Activated gamma-delta T cell (primary cell): ENCODE measurements around the gene TMEM222.

Experiments
- DNase-seq: peaks from one replicate; lab custom pipeline; 2025; lab: John Stamatoyannopoulos, UW

TMEM222 gene

DNA sequence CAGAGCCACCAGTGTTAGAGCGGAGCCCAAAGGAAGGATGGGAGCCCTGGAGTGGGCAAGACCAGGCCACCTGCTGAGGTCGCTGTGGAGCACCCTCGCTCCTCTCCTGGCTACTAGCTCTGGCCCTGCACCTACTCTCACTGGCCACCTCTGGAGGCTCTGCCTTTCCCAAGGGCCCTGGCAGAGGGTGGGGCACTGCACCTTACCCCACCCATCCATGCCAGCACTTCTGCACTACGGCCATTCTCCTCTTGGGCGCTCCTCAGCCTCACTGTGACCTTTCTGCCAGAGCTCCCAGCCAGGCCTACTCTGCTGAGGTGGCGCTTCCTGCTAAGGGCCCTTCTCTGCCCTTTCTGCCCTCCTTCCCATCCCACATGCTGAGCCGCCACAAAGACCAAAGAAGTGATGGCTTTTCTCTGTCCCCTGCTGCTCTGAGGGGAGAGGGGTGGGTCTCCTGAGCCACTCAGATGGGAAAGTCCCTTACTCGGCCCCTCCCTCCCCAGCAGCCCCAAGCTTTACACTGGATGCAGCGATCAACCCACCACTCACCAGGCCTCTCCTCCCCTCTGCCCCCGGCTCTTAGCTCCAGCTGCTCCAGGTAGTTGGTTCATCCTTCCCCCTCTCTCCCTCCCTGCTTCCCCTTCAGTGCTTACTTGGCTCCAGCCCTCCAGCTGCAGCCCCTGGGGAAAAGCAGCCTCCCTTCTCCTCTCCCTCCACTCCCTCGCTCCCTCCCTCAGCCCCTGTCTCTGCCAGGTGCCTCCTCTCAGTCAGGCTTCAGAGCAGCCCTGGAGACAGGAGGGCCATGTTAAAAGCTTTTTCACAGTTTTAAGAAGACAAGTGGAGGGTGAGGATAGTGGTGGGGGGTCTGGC lies 14.8 kb upstream of the TMEM222 start:
- no peak for DNase-seq

GRCh38 chr1:27307874-27308598 lies 13.9 kb upstream of the TMEM222 start:
- DNase-seq = no peak

DNA sequence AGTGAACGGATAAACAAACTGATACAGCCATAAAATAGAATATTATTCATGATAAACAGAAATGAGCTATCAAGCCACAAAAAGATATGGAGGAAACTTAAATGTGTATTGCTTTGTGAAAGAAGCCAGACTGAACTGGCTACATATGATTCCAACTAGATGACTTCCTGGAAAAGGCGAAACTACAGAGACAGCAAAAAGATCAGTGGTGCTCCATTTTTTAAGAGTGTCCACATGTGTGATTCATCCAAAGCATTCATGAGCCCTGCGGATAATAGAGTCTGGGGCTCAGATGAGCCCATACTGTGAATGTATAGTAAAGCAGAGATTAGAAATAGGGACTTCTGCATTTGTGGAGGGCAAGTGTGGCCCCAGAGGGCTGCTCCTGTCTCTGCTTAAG lies 7.8 kb upstream of the TMEM222 start:
- no peak for DNase-seq

DNA sequence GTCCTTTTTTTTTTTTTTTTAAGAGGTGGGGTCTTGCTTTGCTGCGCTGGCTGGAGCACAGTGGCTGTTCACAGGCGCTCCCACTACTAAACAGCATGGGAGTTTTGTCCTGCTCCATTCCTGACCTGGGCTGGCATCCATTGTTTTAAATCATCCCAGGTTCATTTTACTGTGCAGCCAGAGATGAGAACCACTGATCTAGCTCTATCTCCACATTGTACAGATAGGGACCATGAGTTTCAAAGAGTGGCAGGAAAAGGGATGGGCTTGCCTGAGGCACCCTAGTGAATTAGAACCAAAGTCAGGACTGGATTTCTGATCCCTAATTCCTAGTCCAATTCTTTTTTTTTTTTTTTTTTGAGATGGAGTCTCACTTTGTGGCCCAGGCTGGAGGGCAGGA lies 7.2 kb upstream of the TMEM222 start:
- no peak for DNase-seq

DNA sequence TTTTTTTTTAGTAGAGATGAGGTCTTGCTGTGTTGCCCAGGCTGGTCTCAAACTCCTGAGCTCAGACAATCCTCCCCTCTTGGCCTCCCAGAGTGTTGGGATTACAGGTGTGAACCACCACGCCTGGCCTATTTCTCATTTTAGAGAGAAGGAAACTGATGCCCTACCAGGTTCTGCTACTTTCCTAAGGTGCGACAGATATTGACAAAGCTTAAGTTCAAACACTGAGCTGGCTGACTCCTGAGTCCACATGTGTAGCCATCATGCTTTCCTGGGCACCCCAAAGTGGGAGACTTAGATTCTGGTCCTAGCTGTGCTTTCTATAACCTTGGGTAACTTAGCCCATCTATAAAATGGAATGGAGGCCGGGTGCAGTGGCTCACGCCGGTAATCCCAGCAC lies 5.1 kb upstream of the TMEM222 start:
- DNase-seq = no peak

DNA sequence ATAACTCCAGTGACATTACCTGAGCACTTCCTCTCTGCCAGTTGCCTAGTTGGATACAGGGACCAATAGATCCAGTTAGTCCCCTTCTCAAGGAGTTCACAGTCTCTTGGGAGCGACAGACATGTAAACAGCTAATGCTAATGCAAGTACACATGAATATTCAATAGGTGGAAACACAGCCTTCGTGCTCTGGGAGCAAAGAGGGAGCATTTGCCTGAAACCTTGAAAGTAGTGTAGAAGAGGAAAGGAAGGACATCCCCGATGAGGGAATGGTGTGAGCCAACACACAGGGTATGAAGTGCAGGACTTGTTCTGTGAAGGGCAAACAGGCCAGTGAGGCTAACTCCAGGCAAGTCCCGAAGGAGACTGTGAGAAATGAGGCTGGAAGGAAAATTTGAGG lies 3.8 kb upstream of the TMEM222 start:
- no peak for DNase-seq

DNA sequence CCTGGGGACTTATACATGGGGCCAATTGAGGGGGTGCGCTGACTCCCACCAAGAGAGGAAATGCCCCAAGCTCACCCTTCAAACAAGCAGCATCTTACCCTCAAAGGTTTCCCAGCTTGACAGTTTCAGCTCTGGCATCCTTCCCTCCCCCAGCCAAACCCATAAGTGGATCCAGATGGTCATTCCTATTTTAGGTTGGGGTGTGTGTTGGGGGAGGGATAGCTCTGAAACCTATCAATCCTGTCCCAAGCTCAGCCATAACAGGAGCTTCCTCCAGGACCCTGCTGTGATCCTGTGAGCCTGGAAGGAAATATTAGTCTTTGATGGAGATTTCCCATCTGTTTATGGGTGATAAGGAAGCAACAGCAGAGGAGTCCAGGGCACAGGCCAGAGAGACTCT lies 3.4 kb upstream of the TMEM222 start:
- DNase-seq = no peak

- no peak for DNase-seq
These were observed 742 bp downstream of the TMEM222 start for GRCh38 chr1:27322569-27323240.

DNA sequence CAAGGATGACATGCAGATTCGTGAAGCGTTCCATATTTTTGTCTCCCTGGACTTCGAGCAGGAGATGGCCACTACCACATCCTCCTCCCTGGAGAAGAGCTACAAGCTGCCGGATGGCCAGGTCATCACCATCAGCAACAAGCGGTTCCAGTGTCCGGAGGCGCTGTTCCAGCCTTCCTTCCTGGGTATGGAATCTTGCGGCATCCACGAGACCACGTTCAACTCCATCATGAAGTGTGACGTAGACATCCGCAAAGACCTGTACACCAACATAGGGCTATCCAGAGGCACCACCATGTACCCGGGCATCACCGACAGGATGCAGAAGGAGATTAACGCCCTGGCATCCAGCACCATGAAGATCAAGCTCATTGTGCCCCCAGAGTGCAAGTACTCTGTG lies 3.3 kb downstream of the TMEM222 start:
- DNase-seq = no peak

DNA sequence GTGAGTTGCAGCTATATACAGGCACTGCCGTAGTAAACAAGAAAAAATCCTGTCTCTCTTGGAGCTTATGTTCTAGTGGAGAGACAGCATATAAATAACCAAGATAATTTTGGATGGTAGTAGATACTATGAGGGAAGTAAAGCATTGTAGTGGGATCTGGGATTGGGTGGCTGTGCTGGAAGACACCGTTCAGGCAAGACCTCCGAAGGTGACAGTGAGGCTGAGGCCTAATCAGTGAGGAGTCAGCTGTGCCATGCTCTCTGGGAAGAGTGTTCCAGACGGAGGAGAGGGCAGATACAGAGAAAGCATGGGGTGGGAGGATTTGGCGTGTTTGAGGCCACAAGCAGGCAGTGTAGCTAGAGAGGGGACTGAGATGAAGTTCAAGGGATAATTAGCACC lies 6.0 kb downstream of the TMEM222 start:
- DNase-seq = no peak

GRCh38 chr1:27330786-27331185 lies 8.8 kb downstream of the TMEM222 start:
- no peak for DNase-seq

GRCh38 chr1:27331426-27331825 lies 9.5 kb downstream of the TMEM222 start:
- no peak for DNase-seq

- no peak for DNase-seq
These were observed 10.0 kb downstream of the TMEM222 start for GRCh38 chr1:27331922-27332321.

DNA sequence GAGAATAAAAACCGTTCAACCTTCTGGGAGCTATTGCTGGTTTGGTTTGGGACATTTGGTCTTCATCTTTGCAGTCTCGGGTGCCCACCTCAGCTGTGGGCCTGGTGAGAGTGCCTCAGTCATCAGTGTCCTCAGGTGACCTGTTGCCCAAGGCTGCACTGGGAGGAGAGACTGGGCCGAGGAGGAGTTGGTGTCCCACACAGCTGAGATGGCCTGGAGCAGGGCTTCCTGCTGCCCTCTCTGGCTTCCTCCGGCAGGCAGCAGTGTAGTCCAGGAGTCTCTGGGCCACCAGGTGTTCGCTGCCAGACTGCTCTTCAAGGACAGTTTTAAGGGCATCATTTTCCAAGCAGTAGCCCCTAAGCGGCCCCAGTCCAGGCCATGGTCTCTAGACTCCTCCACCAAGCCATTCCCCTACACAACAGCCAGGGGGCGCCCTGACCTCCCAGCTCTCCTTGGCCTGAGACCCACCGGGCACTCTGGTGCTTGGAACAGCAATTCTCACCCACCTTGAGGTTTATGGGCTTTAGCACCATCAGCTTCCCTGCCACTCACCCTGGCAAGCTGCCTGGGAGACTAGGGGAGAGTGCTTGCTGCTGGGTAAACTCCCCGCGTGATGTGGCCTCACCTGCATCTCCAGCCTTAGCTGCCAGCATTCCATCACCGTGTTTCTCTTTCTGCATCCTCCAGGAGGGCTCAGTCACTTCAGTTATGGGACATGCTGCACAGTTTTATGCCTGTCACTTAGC lies 10.7 kb downstream of the TMEM222 start:
- DNase-seq = no peak

DNA sequence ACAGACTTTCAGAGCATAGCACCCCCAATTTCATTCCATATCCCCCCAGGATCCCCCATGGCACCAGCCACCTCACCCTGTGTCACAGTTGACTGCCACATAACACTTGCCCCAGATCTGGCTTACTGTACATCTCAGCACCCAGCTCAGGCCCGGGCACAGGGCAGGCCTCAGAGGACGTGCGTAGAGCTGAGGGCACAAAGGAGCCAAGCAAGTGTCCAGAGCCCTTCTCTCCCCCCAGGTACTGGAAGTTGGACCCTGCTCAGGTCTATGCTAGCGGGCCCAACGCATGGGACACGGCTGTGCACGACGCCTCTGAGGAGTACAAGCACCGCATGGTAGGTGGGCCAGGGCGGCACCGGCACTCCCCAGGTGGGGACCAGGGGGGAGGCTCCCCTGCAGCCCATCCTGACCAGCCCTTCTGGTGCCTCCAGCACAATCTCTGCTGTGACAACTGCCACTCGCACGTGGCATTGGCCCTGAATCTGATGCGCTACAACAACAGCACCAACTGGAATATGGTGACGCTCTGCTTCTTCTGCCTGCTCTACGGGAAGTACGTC lies 11.8 kb downstream of the TMEM222 start:
- no peak for DNase-seq

DNA sequence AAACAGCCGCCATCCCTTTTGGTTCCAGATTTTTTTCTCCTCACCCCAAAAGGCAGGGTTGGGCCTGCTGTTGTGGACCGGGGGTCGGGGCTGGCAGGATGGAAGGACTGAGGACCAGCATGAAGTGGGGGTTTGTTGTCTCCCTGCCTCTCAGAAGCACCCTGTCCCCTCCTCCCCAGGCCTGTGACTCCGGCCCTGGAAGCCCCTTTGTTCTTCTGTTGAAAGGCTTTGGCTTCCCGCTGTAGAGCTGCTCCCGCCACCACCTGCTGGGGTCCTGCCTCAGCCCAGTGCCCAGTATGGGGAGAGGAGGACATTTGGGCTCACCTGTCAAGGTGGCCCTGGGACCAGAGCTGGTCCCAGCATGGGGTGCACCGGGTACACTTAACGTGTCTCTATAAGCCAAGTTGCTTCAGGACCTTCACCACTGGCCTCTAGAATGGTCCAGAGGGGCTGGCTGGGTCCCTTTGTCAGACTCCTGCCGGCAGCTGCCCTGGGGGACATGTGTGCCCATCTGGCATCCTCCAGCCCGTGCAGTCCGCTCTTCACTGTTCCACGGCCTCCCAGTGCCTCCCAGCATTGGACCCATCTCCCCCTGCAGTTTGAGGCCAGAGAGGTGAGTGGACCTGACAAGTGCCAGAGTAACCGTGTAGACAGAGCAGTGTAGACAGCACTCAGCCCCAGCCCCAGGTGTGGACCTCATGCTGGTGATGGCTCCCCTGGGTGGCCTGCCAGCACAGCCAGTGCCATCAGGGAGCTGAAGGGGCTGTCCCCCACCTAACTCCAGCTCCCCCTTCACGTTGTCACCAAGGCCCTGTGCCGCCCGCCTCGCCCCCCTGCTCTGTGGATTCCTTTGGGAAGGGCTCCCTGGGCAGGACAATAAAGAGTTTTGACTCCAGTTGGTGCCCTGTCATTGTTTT lies 13.8 kb downstream of the TMEM222 start:
- DNase-seq = no peak

DNA sequence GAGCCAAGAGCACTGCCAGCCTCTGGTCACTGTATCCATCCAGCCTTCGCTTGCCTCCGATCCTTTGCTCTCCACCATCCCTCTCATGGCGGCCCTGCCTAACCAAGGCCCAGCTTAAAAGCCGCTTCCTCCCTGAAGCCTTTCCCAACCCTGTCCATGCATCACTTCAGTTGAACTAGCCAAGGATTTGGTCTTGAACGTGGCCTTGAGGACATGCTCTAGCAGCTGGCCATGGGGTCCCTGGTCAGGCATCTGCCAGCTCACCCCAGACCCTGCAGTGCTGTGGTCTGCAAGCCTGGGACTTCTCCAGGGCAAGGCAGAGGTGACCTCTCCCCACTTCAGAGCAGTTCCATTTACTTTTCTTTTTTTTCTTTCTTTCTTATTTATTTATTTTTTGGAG lies 14.8 kb downstream of the TMEM222 start:
- DNase-seq = no peak

- no peak for DNase-seq
These were observed 16.8 kb downstream of the TMEM222 start for GRCh38 chr1:27338751-27339150.

DNA sequence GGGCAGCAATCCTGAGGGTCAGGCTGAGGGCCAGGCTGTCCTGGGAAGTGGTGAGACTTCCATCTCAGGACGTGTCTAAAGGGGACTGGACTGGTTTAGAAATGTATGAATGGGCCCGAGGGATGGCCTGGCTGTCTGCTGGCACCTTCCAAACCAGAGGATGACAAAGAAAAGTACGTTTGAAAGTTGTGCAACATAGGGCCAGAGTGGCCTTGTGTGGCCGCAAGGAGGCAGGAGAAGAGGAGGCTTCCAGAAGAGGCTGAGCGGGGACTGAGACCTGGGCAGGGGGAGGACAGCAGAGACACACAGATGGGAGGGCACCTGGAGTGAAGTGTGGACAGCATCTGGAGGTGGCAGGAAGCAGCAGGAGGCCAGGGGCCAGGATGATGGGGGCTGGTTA lies 17.2 kb downstream of the TMEM222 start:
- no peak for DNase-seq

DNA sequence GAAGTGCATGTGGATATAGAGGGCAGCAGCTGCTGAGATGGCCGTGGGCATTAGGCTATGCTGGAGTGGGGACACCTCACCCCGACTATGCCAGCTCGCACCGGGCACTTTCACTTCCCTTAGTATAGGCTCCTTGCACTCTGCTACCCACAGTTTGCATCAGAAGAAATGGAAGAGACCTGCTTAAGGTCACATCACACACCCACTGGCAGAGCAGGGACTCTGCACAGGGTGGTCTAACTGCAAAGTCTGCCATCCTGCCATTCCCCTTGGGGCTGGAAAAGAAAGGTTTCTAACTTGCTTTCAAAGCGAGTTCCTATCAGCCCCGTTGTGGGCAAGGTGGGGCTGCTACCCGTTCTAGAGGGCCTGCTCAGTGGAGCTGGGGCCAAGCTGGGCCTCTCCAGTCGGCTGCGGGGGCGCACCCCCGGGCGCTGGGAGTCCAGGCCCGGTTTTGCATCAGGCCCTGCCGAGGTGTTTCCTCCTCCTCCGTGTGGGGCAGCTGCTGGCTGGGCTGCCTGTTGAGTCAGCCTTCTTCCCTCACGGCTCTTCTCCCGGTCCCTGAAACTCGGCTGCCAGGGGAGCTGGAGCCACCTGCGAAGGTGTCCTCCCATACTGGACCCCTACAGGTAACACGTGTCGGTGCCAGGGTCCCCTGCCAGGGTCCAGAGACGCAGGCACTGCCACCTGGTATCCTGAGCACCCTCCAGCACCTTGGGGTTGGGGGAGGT lies 19.7 kb downstream of the TMEM222 start, which contains the start of gene SYTL1:
Gene SYTL1, plus strand, starts transcription at position 498 of the 728 bp plus-strand sequence. CDS start 3,313 bp downstream, outside the sequence.
- DNase-seq = peak; percentile 61
